PC-3 (cell line): ENCODE data around the gene UGT1A9.

Experiments used
- CTCF ChIP-seq: fragments of 300-600 bp; sonication (generic); conservative IDR thresholded peaks from 2 replicates; pipeline ENCODE4 v1.5.1; 2017; ENCODE audit warnings: antibody characterized with exemption, low read depth, mild to moderate bottlenecking, low read length
- EZH2phosphoT487 ChIP-seq: fragments of 300-600 bp; sonication (generic); IDR thresholded peaks from 2 replicates; pipeline ENCODE4 v1.6.1; 2018; ENCODE audit warnings: mild to moderate bottlenecking, antibody characterized with exemption, low read length, borderline replicate concordance

DNA sequence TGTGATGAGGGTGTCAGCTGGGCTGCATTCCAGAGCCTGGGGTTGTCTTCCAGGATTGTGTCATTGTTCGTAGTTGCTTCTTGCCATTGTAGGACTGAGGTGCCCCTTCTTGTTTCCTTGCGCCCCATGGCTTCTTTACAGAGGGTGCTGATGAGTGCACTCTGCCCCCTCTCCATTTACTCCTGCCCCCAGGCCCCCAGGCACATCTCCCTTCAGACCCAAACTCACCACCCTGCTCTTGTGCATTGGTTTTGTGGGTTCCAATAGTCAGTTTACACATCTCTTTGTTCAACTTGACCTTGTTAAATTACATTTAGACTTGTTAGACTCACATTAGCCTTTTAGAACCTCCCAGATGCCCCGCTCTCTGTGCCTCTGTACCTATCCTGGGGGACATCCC is 149.5 kb downstream of the UGT1A9 start:
- TF ChIP-seq CTCF (no peak), EZH2phosphoT487 (no peak)
